Tibial nerve (tissue), 3 donors: ENCODE data around the gene CDKN2B-AS1.

Experiments
- POLR2A ChIP-seq, 2 donors: fragments of 450-650 bp; IDR thresholded peaks; one replicate each; pipeline ENCODE4 v1.6.1; 2017; ENCODE audit warnings: antibody characterized with exemption in 2 of 2, mild to moderate bottlenecking in 2 of 2, moderate library complexity in 2 of 2
- TF ChIP-seq, protein P1 (sequence below), 5 experiments: fragments of 200-600 bp in 3 of 5; fragments of 450-650 bp in 2 of 5; sonication (generic) in 3 of 5; IDR thresholded peaks; one replicate each; pipeline ENCODE4 v1.5.1; 2016 to 2019; ENCODE audit warnings: antibody characterized with exemption in 5 of 5, mild to moderate bottlenecking in 3 of 5, moderate library complexity in 2 of 5

DNA sequence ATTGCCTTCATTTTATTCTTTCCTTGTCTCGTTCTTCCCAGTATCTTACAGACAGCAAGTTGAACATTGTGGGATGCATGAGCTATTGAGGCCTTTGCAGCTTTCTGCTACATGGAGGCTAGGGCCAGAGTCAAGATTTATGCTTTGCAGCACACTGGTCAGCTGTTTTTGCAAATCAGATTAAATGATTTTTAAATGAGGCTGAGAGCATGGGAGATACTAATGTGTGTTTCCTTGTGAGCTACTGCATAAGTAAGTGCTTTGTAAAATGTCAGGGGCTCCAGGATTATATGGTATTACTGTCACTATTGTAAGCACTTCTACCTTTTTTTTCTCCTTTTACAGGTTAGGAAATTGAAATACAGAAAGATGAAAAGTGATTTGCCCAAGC lies 125.6 kb downstream of the CDKN2B-AS1 start:
- TF ChIP-seq, protein P1, sequence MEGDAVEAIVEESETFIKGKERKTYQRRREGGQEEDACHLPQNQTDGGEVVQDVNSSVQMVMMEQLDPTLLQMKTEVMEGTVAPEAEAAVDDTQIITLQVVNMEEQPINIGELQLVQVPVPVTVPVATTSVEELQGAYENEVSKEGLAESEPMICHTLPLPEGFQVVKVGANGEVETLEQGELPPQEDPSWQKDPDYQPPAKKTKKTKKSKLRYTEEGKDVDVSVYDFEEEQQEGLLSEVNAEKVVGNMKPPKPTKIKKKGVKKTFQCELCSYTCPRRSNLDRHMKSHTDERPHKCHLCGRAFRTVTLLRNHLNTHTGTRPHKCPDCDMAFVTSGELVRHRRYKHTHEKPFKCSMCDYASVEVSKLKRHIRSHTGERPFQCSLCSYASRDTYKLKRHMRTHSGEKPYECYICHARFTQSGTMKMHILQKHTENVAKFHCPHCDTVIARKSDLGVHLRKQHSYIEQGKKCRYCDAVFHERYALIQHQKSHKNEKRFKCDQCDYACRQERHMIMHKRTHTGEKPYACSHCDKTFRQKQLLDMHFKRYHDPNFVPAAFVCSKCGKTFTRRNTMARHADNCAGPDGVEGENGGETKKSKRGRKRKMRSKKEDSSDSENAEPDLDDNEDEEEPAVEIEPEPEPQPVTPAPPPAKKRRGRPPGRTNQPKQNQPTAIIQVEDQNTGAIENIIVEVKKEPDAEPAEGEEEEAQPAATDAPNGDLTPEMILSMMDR (IDR thresholded peaks at IDR 0.05): no peak
- no peak for TF ChIP-seq POLR2A (IDR thresholded peaks at IDR 0.05)
